HepG2 (cell line): ENCODE measurements around the gene FAM219A. TPM values are rescaled to one million over a fixed set of nuclear protein-coding genes. Genes with fewer than 3 reads are reported as not detected.
A peak's percentile ranks its signal among the peaks of the same experiment; 100 is the strongest.

Source experiments
- AKAP8 ChIP-seq: sonication (generic); formaldehyde crosslinking; IDR thresholded peaks from 2 replicates; pipeline ENCODE4 v1.5.1; 2020; ENCODE audit warnings: mild to moderate bottlenecking, missing genetic modification reagents
- CBX1 ChIP-seq: IDR thresholded peaks from one replicate; pipeline ENCODE4 v1.6.1; 2016; ENCODE audit warnings: antibody characterized with exemption, low read depth
- EEA1 ChIP-seq: sonication (generic); formaldehyde crosslinking; IDR thresholded peaks from 2 replicates; pipeline ENCODE4 v1.5.1; 2020; ENCODE audit warnings: mild to moderate bottlenecking, missing genetic modification reagents, borderline replicate concordance
- HMG20B ChIP-seq: conservative IDR thresholded peaks from 2 replicates; pipeline ENCODE4 v1.6.1; 2016; ENCODE audit warnings: missing genetic modification reagents, missing compliant biosample characterization
- JUNB ChIP-seq: sonication (generic); formaldehyde crosslinking; IDR thresholded peaks from 2 replicates; pipeline ENCODE4 v1.8.0; 2022; ENCODE audit warnings: missing genetic modification reagents, mild to moderate bottlenecking, borderline replicate concordance
- MATR3 ChIP-seq: sonication (generic); formaldehyde crosslinking; IDR thresholded peaks from 2 replicates; pipeline ENCODE4 v1.4.0; 2020; ENCODE audit warnings: missing genetic modification reagents
- MIER2 ChIP-seq: IDR thresholded peaks from 2 replicates; pipeline ENCODE4 v1.6.1; 2016; ENCODE audit warnings: missing biosample characterization, missing genetic modification reagents
- RELA ChIP-seq: sonication (generic); formaldehyde crosslinking; IDR thresholded peaks from 2 replicates; pipeline ENCODE4 v1.4.0; 2020; ENCODE audit warnings: missing genetic modification reagents
- RFX5 ChIP-seq: IDR thresholded peaks from 2 replicates; pipeline ENCODE4 v1.6.1; 2011; ENCODE audit warnings: low read depth, low read length, improper control_type of control experiment
- RFXAP ChIP-seq: sonication (generic); formaldehyde crosslinking; IDR thresholded peaks from 2 replicates; pipeline ENCODE4 v1.4.0; 2020; ENCODE audit warnings: missing genetic modification reagents, borderline replicate concordance
- SKI ChIP-seq: fragments of 450-650 bp; IDR thresholded peaks from one replicate; pipeline ENCODE4 v1.6.1; 2018; ENCODE audit warnings: mild to moderate bottlenecking; ENCODE audit not compliant: partially characterized antibody
- SUZ12 ChIP-seq: fragments of 150-350 bp; IDR thresholded peaks from 2 replicates; pipeline ENCODE4 v1.6.1; 2014; ENCODE audit warnings: low read depth, low read length
- ZNF282 ChIP-seq: fragments of 450-650 bp; IDR thresholded peaks from 2 replicates; pipeline ENCODE4 v1.6.1; 2018; ENCODE audit not compliant: partially characterized antibody
- ZNF326 ChIP-seq: sonication (generic); formaldehyde crosslinking; IDR thresholded peaks from 2 replicates; pipeline ENCODE4 v1.4.0; 2020; ENCODE audit warnings: missing genetic modification reagents, borderline replicate concordance
- ZNF720 ChIP-seq: sonication (generic); formaldehyde crosslinking; IDR thresholded peaks from 2 replicates; pipeline ENCODE4 v1.4.0; 2020; ENCODE audit warnings: missing genetic modification reagents
- ZNF75D ChIP-seq: sonication (generic); formaldehyde crosslinking; IDR thresholded peaks from 2 replicates; pipeline ENCODE4 v1.8.1; 2023; ENCODE audit warnings: missing genetic modification reagents, mild to moderate bottlenecking, borderline replicate concordance
- ZNF781 ChIP-seq: sonication (generic); formaldehyde crosslinking; IDR thresholded peaks from 2 replicates; pipeline ENCODE4 v1.5.1; 2020; ENCODE audit warnings: borderline replicate concordance, mild to moderate bottlenecking, missing genetic modification reagents; ENCODE audit errors: not compliant biosample characterization
- polyA plus RNA-seq, 8 experiments: library from polyadenylated mRNA; depleted of rRNA in 3 of 8; stranded (reverse) in 7 of 8; unstranded in 1 of 8; fragments of >200 nt; fragmentation: Illumina TruSeq in 4 of 8; extraction: Trizol in 4 of 8; gene quantifications; 2 replicates each; pipeline versions ENCODE4 v1.2.1 to v1.2.3, GENCODE V29; 2011 to 2016; ENCODE audit warnings: low read depth in 4 of 8, missing spikeins in 1 of 8, mixed read lengths in 1 of 8; ENCODE audit not compliant: insufficient read depth in 1 of 8
- total RNA-seq, 5 experiments: library from RNA; depleted of rRNA; stranded (reverse); fragments of >200 nt; fragmentation: Illumina TruSeq; extraction: Trizol; gene quantifications; 2 replicates each; pipeline ENCODE4 v1.2.3, GENCODE V29; 2016; ENCODE audit warnings: low read depth in 1 of 5
- TF ChIP-seq, protein P1 (sequence below): IDR thresholded peaks from 2 replicates; pipeline ENCODE4 v1.6.1; 2016; ENCODE audit warnings: low read depth, borderline replicate concordance
- TF ChIP-seq, protein P2 (sequence below): sonication (generic); formaldehyde crosslinking; IDR thresholded peaks from 2 replicates; pipeline ENCODE4 v1.4.0; 2020; ENCODE audit warnings: missing genetic modification reagents, borderline replicate concordance
- TF ChIP-seq, protein P3 (sequence below): sonication (generic); formaldehyde crosslinking; IDR thresholded peaks from 2 replicates; pipeline ENCODE4 v1.5.0; 2020; ENCODE audit warnings: mild to moderate bottlenecking, missing genetic modification reagents, borderline replicate concordance

FAM219A gene
- total and polyA plus RNA-seq, 2 of the 13 experiments (the other 11 are each of a cell fraction or from before 2014, with no cell fraction given) = 3.9 to 6.4 TPM

DNA sequence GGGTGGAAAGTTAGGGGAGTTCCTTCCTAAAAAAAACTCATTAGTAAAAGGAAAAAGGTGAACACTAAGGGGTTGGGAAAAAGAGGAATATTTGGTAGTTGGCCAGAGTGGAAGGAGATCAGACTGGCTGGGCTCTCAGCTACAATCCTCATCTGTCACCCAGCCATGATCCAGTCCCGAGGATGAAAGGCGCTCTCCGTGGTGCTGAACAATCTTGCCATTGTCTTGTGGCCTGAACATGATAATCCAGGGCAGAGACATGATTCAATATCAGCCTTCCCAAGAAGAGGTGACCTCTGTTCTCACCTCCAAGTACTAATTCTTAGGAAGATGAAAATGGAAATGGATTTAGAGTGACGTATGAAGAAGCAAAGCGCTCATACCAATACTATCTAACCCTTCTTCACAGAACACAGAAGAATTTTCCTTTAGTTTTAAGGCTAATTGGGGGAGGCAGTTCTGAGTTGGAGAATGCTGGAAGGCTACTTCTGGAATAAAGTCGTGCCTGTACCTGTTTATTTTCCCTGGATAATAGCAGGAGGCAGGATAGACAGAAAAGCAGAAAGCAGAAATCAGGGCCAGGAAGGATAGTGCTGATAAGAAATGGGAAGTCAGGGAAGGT lies 45.0 kb downstream of the FAM219A start (continued):
- TF ChIP-seq RELA (CRISPR knock-in tag) (no peak), ZNF282 (no peak), ZNF720 (CRISPR knock-in tag) (no peak), HMG20B (CRISPR knock-in tag) (no peak), SKI (no peak), MATR3 (no peak), ZNF75D (CRISPR knock-in tag) (no peak), MIER2 (CRISPR knock-in tag) (peak; percentile 97), JUNB (CRISPR knock-in tag) (0 out of 2 replicates have a peak, but pooled peaks have one; percentile 50), SUZ12 (no peak), ZNF781 (CRISPR knock-in tag) (peak; percentile 35), CBX1 (no peak), AKAP8 (CRISPR knock-in tag) (no peak), EEA1 (no peak), ZNF326 (CRISPR knock-in tag) (no peak), RFXAP (CRISPR knock-in tag) (no peak), RFX5 (no peak)
- TF ChIP-seq, protein P1, sequence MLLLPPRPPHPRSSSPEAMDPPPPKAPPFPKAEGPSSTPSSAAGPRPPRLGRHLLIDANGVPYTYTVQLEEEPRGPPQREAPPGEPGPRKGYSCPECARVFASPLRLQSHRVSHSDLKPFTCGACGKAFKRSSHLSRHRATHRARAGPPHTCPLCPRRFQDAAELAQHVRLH (CRISPR knock-in tag) = no peak
- TF ChIP-seq, protein P2, sequence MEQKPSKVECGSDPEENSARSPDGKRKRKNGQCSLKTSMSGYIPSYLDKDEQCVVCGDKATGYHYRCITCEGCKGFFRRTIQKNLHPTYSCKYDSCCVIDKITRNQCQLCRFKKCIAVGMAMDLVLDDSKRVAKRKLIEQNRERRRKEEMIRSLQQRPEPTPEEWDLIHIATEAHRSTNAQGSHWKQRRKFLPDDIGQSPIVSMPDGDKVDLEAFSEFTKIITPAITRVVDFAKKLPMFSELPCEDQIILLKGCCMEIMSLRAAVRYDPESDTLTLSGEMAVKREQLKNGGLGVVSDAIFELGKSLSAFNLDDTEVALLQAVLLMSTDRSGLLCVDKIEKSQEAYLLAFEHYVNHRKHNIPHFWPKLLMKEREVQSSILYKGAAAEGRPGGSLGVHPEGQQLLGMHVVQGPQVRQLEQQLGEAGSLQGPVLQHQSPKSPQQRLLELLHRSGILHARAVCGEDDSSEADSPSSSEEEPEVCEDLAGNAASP = no peak
- TF ChIP-seq, protein P3, sequence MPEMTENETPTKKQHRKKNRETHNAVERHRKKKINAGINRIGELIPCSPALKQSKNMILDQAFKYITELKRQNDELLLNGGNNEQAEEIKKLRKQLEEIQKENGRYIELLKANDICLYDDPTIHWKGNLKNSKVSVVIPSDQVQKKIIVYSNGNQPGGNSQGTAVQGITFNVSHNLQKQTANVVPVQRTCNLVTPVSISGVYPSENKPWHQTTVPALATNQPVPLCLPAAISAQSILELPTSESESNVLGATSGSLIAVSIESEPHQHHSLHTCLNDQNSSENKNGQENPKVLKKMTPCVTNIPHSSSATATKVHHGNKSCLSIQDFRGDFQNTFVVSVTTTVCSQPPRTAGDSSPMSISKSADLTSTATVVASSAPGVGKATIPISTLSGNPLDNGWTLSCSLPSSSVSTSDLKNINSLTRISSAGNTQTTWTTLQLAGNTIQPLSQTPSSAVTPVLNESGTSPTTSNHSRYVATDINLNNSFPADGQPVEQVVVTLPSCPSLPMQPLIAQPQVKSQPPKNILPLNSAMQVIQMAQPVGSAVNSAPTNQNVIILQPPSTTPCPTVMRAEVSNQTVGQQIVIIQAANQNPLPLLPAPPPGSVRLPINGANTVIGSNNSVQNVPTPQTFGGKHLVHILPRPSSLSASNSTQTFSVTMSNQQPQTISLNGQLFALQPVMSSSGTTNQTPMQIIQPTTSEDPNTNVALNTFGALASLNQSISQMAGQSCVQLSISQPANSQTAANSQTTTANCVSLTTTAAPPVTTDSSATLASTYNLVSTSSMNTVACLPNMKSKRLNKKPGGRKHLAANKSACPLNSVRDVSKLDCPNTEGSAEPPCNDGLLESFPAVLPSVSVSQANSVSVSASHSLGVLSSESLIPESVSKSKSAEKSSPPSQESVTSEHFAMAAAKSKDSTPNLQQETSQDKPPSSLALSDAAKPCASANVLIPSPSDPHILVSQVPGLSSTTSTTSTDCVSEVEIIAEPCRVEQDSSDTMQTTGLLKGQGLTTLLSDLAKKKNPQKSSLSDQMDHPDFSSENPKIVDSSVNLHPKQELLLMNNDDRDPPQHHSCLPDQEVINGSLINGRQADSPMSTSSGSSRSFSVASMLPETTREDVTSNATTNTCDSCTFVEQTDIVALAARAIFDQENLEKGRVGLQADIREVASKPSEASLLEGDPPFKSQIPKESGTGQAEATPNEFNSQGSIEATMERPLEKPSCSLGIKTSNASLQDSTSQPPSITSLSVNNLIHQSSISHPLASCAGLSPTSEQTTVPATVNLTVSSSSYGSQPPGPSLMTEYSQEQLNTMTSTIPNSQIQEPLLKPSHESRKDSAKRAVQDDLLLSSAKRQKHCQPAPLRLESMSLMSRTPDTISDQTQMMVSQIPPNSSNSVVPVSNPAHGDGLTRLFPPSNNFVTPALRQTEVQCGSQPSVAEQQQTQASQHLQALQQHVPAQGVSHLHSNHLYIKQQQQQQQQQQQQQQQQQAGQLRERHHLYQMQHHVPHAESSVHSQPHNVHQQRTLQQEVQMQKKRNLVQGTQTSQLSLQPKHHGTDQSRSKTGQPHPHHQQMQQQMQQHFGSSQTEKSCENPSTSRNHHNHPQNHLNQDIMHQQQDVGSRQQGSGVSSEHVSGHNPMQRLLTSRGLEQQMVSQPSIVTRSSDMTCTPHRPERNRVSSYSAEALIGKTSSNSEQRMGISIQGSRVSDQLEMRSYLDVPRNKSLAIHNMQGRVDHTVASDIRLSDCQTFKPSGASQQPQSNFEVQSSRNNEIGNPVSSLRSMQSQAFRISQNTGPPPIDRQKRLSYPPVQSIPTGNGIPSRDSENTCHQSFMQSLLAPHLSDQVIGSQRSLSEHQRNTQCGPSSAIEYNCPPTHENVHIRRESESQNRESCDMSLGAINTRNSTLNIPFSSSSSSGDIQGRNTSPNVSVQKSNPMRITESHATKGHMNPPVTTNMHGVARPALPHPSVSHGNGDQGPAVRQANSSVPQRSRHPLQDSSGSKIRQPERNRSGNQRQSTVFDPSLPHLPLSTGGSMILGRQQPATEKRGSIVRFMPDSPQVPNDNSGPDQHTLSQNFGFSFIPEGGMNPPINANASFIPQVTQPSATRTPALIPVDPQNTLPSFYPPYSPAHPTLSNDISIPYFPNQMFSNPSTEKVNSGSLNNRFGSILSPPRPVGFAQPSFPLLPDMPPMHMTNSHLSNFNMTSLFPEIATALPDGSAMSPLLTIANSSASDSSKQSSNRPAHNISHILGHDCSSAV (CRISPR knock-in tag) = no peak
